ENCODE measurements around the gene ISCA2. TPM values are rescaled to one million over a fixed set of nuclear protein-coding genes. Genes with fewer than 3 reads are reported as not detected.

Gene ISCA2
- polyA plus RNA-seq, 3 donors from 2014 or later: 46.2 to 58.1 (median 55.0) TPM

GRCh38 chr14:74469548-74470518, 23.7 kb upstream of the ISCA2 start:
- H3K27me3 Mint-ChIP-seq (ENCODE audit: low read depth in 3 of 3): no peaks in the 10 kb centered on the region
- DNase-seq: no peak
- no peak overlapping the region for H3K27ac Mint-ChIP-seq
- H3K36me3 Mint-ChIP-seq: peaks cover 10 to 13% (median 11%) of the 10 kb centered on the region in 3 donors
- H3K9me3 Mint-ChIP-seq: no peaks in the 10 kb centered on the region
- no peaks in the 10 kb centered on the region for H3K4me1 Mint-ChIP-seq
- H3K4me3 Mint-ChIP-seq: no peak overlapping the region

- peaks cover 0 to 2% (median 0%) of the 10 kb centered on the region in 3 donors for H3K27me3 Mint-ChIP-seq (ENCODE audit: low read depth in 3 of 3)
- no peak overlapping the region for H3K4me3 Mint-ChIP-seq
- H3K4me1 Mint-ChIP-seq: no peaks in the 10 kb centered on the region
- H3K27ac Mint-ChIP-seq: no peak overlapping the region
- no peaks in the 10 kb centered on the region for H3K9me3 Mint-ChIP-seq
- no peak for DNase-seq
- peaks cover 18 to 24% (median 21%) of the 10 kb centered on the region in 3 donors for H3K36me3 Mint-ChIP-seq
Observed at GRCh38 chr14:74472601-74473000, 21.0 kb upstream of the ISCA2 start.

- Mint-ChIP-seq H3K4me3 (no peak overlapping the region), H3K27me3 (ENCODE audit: low read depth in 3 of 3) (peaks cover 0 to 2% (median 0%) of the 10 kb centered on the region in 3 donors), H3K4me1 (no peaks in the 10 kb centered on the region), H3K27ac (no peak overlapping the region), H3K36me3 (peaks cover 21 to 34% (median 29%) of the 10 kb centered on the region in 3 donors), H3K9me3 (no peaks in the 10 kb centered on the region)
- no peak for DNase-seq
Observed at GRCh38 chr14:74474376-74474775, 19.2 kb upstream of the ISCA2 start.

- Mint-ChIP-seq H3K27ac (no peak overlapping the region), H3K9me3 (no peaks in the 10 kb centered on the region)
Observed at GRCh38 chr14:74475678-74476077, 17.9 kb upstream of the ISCA2 start.

GRCh38 chr14:74476107-74476506, 17.5 kb upstream of the ISCA2 start:
- no peak overlapping the region for H3K27ac Mint-ChIP-seq
- H3K27me3 Mint-ChIP-seq (ENCODE audit: low read depth in 3 of 3): peaks cover 0 to 2% (median 0%) of the 10 kb centered on the region in 3 donors
- no peak for DNase-seq
- H3K36me3 Mint-ChIP-seq: peaks cover 34 to 46% (median 45%) of the 10 kb centered on the region in 3 donors
- no peak overlapping the region for H3K4me3 Mint-ChIP-seq
- H3K9me3 Mint-ChIP-seq: no peaks in the 10 kb centered on the region
- H3K4me1 Mint-ChIP-seq: no peaks in the 10 kb centered on the region

More at GRCh38 chr14:74475678-74476077, 17.9 kb upstream of the ISCA2 start:
- Mint-ChIP-seq H3K4me3 (no peak overlapping the region), H3K27me3 (ENCODE audit: low read depth in 3 of 3) (peaks cover 0 to 2% (median 0%) of the 10 kb centered on the region in 3 donors), H3K4me1 (no peaks in the 10 kb centered on the region), H3K36me3 (peaks cover 29 to 41% (median 41%) of the 10 kb centered on the region in 3 donors)
- no peak for DNase-seq

GRCh38 chr14:74476607-74477006, 17.0 kb upstream of the ISCA2 start:
- peaks cover 0 to 2% (median 0%) of the 10 kb centered on the region in 3 donors for H3K27me3 Mint-ChIP-seq (ENCODE audit: low read depth in 3 of 3)
- no peak overlapping the region for H3K4me3 Mint-ChIP-seq
- H3K36me3 Mint-ChIP-seq: peaks cover 38 to 50% (median 49%) of the 10 kb centered on the region in 3 donors
- H3K27ac Mint-ChIP-seq: no peak overlapping the region
- no peaks in the 10 kb centered on the region for H3K4me1 Mint-ChIP-seq
- no peak for DNase-seq
- H3K9me3 Mint-ChIP-seq: no peaks in the 10 kb centered on the region

GRCh38 chr14:74478996-74479635, 14.4 kb upstream of the ISCA2 start:
- Mint-ChIP-seq H3K27me3 (ENCODE audit: low read depth in 3 of 3) (peaks cover 0 to 2% (median 0%) of the 10 kb centered on the region in 3 donors), H3K9me3 (no peaks in the 10 kb centered on the region), H3K4me3 (no peak overlapping the region), H3K36me3 (peaks cover 36 to 59% (median 52%) of the 10 kb centered on the region in 3 donors), H3K4me1 (no peaks in the 10 kb centered on the region), H3K27ac (no peak overlapping the region)
- no peak for DNase-seq

GRCh38 chr14:74480046-74480445, 13.5 kb upstream of the ISCA2 start:
- Mint-ChIP-seq H3K36me3 (peaks cover 42 to 66% (median 59%) of the 10 kb centered on the region in 3 donors), H3K27me3 (ENCODE audit: low read depth in 3 of 3) (peaks cover 0 to 2% (median 0%) of the 10 kb centered on the region in 3 donors), H3K9me3 (no peaks in the 10 kb centered on the region), H3K27ac (no peak overlapping the region), H3K4me3 (no peak overlapping the region), H3K4me1 (no peaks in the 10 kb centered on the region)
- no peak for DNase-seq

- no peak overlapping the region for H3K27ac Mint-ChIP-seq
- no peak for DNase-seq
- no peaks in the 10 kb centered on the region for H3K27me3 Mint-ChIP-seq (ENCODE audit: low read depth in 3 of 3)
- H3K4me3 Mint-ChIP-seq: no peak overlapping the region
- H3K36me3 Mint-ChIP-seq: peaks cover 34 to 60% (median 48%) of the 10 kb centered on the region in 3 donors
- H3K9me3 Mint-ChIP-seq: no peaks in the 10 kb centered on the region
- no peaks in the 10 kb centered on the region for H3K4me1 Mint-ChIP-seq
Observed at GRCh38 chr14:74482571-74482970, 11.0 kb upstream of the ISCA2 start.

GRCh38 chr14:74483321-74483720, 10.2 kb upstream of the ISCA2 start:
- peaks cover 34 to 54% (median 43%) of the 10 kb centered on the region in 3 donors for H3K36me3 Mint-ChIP-seq
- no peak overlapping the region for H3K4me3 Mint-ChIP-seq

GRCh38 chr14:74486164-74486563, 7.4 kb upstream of the ISCA2 start:
- Mint-ChIP-seq H3K36me3 (peaks cover 18 to 31% (median 26%) of the 10 kb centered on the region in 3 donors), H3K4me3 (no peak overlapping the region), H3K27me3 (ENCODE audit: low read depth in 3 of 3) (peaks cover 0 to 2% (median 0%) of the 10 kb centered on the region in 3 donors), H3K4me1 (no peaks in the 10 kb centered on the region), H3K9me3 (no peaks in the 10 kb centered on the region), H3K27ac (no peak overlapping the region)
- DNase-seq: no peak

More at GRCh38 chr14:74483321-74483720, 10.2 kb upstream of the ISCA2 start:
- Mint-ChIP-seq H3K27ac (no peak overlapping the region), H3K4me1 (no peaks in the 10 kb centered on the region), H3K27me3 (ENCODE audit: low read depth in 3 of 3) (no peaks in the 10 kb centered on the region), H3K9me3 (no peaks in the 10 kb centered on the region)
- DNase-seq: no peak

GRCh38 chr14:74488786-74489397, 4.7 kb upstream of the ISCA2 start:
- H3K4me3 Mint-ChIP-seq: no peak overlapping the region
- H3K4me1 Mint-ChIP-seq: peaks cover 3 to 6% of the 10 kb centered on the region in 2 donors
- DNase-seq: no peak
- no peaks in the 10 kb centered on the region for H3K9me3 Mint-ChIP-seq
- H3K36me3 Mint-ChIP-seq: peaks cover 7 to 13% (median 8%) of the 10 kb centered on the region in 3 donors
- no peak overlapping the region for H3K27ac Mint-ChIP-seq
- peaks cover 0 to 7% (median 4%) of the 10 kb centered on the region in 3 donors for H3K27me3 Mint-ChIP-seq (ENCODE audit: low read depth in 3 of 3)

GRCh38 chr14:74490486-74490885, 3.1 kb upstream of the ISCA2 start:
- no peak overlapping the region for H3K4me3 Mint-ChIP-seq
- peaks cover 2 to 7% (median 4%) of the 10 kb centered on the region in 3 donors for H3K27me3 Mint-ChIP-seq (ENCODE audit: low read depth in 3 of 3)
- DNase-seq: no peak
- peaks cover 16 to 22% of the 10 kb centered on the region in 2 donors for H3K4me1 Mint-ChIP-seq
- H3K27ac Mint-ChIP-seq: no peak overlapping the region
- no peaks in the 10 kb centered on the region for H3K9me3 Mint-ChIP-seq
- peaks cover 0 to 1% (median 0%) of the 10 kb centered on the region in 3 donors for H3K36me3 Mint-ChIP-seq

Measured in immature natural killer cell (primary cell).